ENCODE measurements around the gene FXYD1.

FXYD1 gene

DNA sequence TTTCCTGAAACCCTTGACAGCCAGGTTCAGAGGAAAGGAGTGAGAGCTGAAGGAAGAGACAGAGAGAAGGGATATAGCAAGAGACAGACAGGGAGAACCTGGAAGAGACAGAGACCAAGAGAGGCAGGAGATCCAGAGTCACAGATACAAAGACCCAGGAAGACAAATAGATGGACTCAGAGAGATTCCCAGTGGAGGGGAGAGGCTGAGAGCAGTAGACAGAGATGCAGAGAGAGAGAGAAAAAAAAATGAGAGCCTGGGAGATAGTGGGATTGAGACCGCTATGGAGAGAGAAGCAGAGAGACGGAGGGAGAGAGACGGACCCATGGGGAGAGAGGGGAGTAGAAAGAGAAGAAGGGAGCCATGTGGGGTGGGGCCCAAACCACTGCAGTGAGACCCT lies 5.2 kb downstream of the FXYD1 start:
- no peak for DNase-seq
- no peak overlapping the region for H3K4me3 ChIP-seq (ENCODE audit: low read depth, low read length)
- peaks cover 30% of the 10 kb centered on the region for H3K27me3 ChIP-seq
- TF ChIP-seq CTCF (IDR thresholded peaks at IDR 0.05; ENCODE audit: low read depth, low read length), result no peak
- peaks cover 4% of the 10 kb centered on the region for H3K4me1 ChIP-seq
- H3K9me3 ChIP-seq, result no peaks in the 10 kb centered on the region
- no peaks in the 10 kb centered on the region for H3K36me3 ChIP-seq

DNA sequence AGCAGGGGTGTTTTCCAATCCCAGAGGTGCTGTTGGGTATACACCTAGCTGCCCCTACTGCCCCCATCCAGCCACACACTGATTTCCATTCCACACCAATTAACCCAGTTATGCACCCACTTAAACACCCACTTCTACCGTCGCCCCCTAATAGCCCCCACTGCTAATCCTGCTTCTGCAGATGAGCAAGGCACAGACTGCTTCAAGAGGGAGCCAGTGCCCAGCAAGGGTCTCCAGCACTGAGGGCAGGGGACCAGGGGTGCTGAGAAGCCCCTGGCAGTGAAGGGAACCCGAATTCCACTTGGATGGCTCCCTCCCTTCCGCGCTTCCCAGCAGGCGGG lies 5.6 kb downstream of the FXYD1 start:
- H3K36me3 ChIP-seq, result no peaks in the 10 kb centered on the region
- H3K9me3 ChIP-seq, result no peaks in the 10 kb centered on the region
- no peak for DNase-seq
- H3K4me1 ChIP-seq, result peaks cover 4% of the 10 kb centered on the region
- H3K4me3 ChIP-seq (ENCODE audit: low read depth, low read length), result no peak overlapping the region
- TF ChIP-seq CTCF (IDR thresholded peaks at IDR 0.05; ENCODE audit: low read depth, low read length), result no peak
- peaks cover 30% of the 10 kb centered on the region for H3K27me3 ChIP-seq

DNA sequence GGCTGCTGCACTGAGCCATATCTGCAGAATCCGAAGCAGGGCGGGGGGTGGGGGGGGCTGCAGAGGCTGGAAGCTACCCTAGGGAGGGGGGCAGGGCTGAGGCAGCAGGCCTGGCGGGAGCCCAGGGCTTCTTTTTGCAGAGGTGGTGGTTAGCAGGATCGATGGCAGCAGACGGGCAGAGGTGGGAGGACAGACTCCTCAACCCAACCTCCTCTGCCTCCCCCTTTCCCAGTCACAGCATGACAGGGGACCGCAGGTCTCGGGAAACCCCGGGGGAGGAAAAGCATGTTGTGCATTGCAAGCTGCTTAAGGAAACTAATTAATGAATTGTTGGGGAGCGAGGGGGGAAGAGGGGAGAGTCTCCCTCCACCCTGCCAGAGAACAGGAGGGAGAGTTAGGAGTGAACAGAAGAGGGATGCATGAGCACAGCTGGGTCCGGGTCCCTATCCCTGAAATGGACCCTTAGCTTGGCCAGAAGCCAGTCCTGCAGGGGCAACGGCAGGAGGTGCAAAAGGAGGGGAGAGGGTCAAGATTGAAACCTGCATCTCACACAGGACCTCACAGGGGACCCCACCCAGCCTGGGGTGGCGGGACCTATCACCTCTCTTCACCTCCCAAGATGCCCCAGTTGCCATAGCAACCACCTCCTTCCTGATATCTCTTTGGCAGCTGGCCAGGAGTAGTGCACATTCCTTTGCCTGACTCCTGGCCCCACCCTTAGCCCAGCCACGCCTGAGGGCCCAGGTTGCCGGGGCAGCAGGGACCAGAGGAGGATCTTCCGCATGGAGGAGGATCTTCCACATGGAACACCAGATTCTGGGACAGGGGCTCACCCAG lies 6.2 kb downstream of the FXYD1 start:
- TF ChIP-seq CTCF (IDR thresholded peaks at IDR 0.05; ENCODE audit: low read depth, low read length), result no peak
- Histone ChIP-seq H3K27me3 (peaks cover 30% of the 10 kb centered on the region), H3K36me3 (no peaks in the 10 kb centered on the region), H3K4me3 (ENCODE audit: low read depth, low read length) (no peak overlapping the region), H3K9me3 (no peaks in the 10 kb centered on the region), H3K4me1 (peaks cover 4% of the 10 kb centered on the region)
- DNase-seq, result no peak

DNA sequence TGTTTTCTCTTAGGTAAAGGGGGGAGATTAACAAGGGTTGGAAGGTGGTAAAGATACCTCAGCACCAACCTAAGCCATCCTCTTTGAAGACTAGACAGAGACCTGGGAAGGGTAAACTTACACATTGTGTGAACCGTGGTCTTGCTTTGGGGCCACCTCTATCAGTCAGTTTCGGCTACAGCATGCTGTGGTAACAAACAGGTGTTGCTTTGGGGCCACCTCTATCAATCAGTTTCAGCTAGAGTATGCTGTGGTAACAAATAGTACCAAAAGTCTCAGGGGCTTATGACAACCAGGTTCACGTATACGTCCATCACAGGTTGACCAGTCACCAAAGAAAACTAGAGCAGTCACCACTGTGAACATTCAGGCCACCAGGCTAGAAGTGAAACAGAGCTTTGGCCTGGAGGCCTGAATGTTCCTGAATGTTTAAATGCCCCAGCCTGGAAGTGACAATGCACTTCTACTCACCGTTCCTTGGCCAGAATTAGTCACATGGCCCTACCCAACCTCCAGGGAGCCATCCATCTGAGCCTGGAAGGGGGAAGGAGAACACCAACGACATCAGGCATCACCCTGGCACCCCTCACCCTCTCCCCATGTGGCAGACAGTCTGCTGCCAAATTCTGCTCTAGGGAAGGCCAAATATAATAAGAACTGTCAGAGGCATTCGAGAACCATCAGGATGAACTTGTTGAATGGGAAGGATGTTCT lies 8.3 kb downstream of the FXYD1 start:
- DNase-seq, result no peak
- peaks cover 34% of the 10 kb centered on the region for H3K27me3 ChIP-seq
- H3K4me3 ChIP-seq (ENCODE audit: low read depth, low read length), result no peak overlapping the region
- no peaks in the 10 kb centered on the region for H3K4me1 ChIP-seq
- TF ChIP-seq CTCF (IDR thresholded peaks at IDR 0.05; ENCODE audit: low read depth, low read length), result no peak
- no peaks in the 10 kb centered on the region for H3K9me3 ChIP-seq
- H3K36me3 ChIP-seq, result no peaks in the 10 kb centered on the region

DNA sequence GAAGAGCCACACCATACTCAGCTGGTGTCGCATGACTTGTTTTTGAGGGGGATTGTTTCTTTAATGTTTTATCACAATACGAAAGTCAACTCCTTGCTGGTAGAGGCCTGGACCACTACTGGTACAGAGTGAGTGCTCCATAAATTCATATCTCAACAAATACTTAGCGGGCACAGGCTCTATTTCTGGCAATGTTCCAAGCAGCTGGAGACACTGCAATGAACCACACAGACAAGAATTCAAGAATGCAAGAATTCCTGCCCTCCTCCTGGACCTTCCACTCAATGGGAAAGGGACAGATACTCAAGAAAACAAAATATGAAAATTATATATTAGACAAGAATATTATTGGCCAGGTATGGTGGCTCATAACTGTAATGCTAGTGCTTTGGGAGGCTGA lies 10.8 kb downstream of the FXYD1 start:
- DNase-seq, result no peak
- no peak overlapping the region for H3K4me3 ChIP-seq (ENCODE audit: low read depth, low read length)
- no peak for TF ChIP-seq CTCF (IDR thresholded peaks at IDR 0.05; ENCODE audit: low read depth, low read length)
- H3K27me3 ChIP-seq, result peaks cover 33% of the 10 kb centered on the region
- no peaks in the 10 kb centered on the region for H3K4me1 ChIP-seq
- H3K9me3 ChIP-seq, result no peaks in the 10 kb centered on the region
- H3K36me3 ChIP-seq, result no peaks in the 10 kb centered on the region

- Histone ChIP-seq H3K4me1 (no peaks in the 10 kb centered on the region), H3K27me3 (peaks cover 38% of the 10 kb centered on the region), H3K36me3 (no peaks in the 10 kb centered on the region), H3K9me3 (no peaks in the 10 kb centered on the region), H3K4me3 (ENCODE audit: low read depth, low read length) (no peak overlapping the region)
- TF ChIP-seq CTCF (IDR thresholded peaks at IDR 0.05; ENCODE audit: low read depth, low read length), result no peak
- no peak for DNase-seq
Observed at GRCh38 chr19:35150445-35150844, 11.8 kb downstream of the FXYD1 start.

All from BE2C (cell line).